Fibroblast of peridontal ligament (primary cell): ENCODE measurements around the gene LGALS3BP.

Experiments
- DNase-seq: peaks from one replicate; pipeline ENCODE4 v3.0.0-alpha.2; 2010; ENCODE audit errors: extremely low read depth

The LGALS3BP gene

GRCh38 chr17:78939615-78940014, 40.1 kb downstream of the LGALS3BP start:
- DNase-seq, result peak; percentile 33

DNA sequence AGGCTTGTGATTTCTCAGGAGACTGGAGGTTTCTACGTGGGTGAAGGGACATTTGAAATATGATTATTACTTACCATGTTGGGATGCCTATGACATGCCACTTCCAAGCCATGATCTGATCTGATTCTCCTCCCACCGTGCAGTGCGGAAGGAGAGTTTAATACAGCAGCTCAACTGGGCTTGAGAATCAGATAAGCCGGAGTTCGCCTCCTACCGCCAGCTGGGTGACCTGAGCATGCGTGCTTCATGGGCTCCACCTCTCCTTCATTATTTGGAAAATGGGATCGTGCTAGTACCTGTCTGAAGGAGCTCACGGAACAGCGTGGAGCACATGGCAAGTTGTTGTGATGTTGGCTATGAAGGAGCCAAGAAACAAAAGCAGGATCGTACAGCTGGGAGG, 42.2 kb downstream of the LGALS3BP start:
- no peak for DNase-seq

DNA sequence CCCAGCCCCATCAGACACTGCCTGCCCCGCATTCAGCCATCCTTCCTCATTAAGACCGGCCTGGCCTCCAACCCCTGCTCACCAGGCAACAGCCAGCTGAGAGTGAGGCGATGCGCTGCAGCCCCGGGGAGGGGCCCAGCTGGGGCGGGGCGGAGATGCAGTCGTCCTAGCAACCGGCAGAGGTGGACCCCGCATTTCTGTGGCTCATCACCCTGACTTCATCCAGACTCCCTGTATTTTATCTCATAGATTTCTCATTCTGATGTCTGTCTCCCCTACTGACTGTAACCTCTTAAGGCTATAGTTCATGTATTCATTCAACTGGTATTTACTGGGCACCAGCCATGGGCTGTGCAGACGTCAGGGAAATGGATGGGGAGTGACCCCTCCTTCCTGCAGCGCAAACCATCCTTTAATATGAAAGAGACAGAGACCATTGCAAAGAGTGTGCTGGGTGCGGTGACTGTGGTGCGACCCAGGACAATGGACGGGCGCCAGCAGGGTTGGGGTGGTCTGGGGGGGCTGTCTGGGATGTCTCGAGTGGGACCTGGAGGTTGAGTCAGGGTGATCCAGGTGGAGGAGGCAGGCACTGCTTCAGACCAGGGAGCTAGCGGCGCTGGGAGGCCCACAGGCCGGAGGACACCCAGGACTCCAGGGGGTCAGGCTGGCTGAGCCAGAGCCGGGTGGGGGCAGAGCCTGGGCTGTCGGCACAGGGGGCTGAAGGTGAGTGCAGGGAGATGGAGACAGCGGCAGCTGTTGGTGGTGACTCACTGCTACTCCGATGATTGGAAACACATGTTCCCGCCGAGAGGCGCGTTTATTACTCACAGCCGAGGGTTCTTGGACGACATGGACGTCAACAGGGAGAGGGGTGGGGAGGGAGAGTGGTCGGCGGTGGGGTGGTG, 44.1 kb downstream of the LGALS3BP start:
- peak; percentile 97 for DNase-seq

GRCh38 chr17:78934681-78935418, 44.9 kb downstream of the LGALS3BP start:
- peak; percentile 30 for DNase-seq

GRCh38 chr17:78933959-78934568, 45.7 kb downstream of the LGALS3BP start:
- peak; percentile 99 for DNase-seq

GRCh38 chr17:78933025-78933958, 46.4 kb downstream of the LGALS3BP start:
- DNase-seq, result peak; percentile 96

DNA sequence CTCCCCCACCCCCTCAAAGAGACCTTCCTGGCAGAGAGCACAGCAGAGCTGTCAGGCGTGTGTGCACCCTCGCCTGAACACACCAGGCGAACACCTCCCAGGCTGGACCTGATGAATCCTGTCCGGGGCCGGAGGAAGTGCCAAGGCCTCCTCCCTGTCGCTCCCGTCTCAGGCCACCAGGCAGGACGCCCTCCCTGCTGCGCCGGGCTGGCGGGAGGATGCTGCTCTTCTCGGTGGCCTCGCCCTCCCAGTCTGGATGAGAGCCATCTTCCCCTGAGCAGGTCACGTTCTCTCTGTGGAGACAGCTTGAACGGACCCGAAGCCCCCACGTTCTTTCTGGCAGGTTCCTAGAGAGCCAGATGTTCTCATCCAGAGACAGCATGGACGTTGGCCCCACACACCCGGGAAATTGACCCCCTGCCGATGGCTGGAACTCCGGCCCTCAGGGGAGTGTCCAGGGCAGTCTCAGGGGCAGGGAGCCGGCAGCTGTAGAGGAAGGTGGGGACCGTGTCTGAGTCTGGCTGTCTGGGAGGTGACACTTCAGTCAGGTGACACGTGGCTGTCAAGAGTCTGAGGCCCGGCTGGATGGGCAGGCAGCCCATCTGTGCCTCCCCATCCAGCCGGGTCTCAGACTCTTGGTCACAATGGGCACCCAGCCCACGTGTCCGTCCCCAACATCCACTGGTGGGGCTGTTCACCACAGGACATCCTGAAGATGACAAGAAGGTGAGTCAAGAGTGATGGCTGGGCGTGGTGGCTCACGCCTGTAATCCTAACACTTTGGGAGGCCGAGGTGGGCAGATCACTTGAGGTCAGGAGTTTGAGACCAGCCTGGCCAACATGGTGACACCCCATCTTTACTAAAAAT, 49.6 kb downstream of the LGALS3BP start:
- DNase-seq, result no peak

GRCh38 chr17:78925662-78926555, 53.8 kb downstream of the LGALS3BP start:
- DNase-seq, result peak; percentile 89

GRCh38 chr17:78925234-78925633, 54.5 kb downstream of the LGALS3BP start, which contains the start of gene TIMP2:
Gene TIMP2, minus strand, starts transcription at chr17:78925387. Its CDS starts 299 bp downstream, at chr17:78925088.
- DNase-seq, result peak; percentile 85

DNA sequence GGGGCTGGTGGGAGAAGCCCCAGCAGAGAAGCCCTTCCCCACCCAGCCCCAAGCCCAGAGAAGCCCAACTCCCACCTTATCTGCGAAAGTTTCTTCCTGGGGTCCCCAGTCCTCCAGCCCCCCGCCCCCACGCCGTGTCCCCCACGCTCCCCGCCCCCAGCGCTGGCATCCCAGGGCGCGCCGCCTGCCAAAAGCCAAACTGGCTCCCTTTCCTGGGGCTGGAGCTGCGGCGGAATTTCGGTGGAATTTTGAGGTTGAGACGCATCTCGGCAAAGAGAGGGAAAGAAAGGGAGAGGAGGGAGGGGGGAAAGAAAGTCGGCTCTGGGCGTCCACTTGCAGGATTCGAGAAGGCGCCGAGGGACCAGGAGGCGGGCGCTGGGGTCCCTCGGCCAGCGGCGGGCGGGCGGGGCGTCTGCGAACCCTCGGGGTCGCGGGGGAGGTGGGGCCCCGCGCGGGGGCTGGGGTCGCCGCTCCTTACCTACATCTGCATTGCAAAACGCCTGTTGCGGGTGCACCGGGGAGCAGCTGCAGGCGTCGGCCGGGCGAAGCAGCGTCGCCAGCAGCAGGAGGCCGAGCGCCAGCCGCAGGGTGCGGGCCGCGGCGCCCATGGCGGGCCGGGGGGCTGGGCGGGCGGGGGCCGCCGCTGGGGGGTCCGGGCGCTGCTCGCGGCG, 55.1 kb downstream of the LGALS3BP start:
- peak; percentile 53 for DNase-seq

- no peak for DNase-seq
Measured at GRCh38 chr17:78923660-78924453, 55.9 kb downstream of the LGALS3BP start.

DNA sequence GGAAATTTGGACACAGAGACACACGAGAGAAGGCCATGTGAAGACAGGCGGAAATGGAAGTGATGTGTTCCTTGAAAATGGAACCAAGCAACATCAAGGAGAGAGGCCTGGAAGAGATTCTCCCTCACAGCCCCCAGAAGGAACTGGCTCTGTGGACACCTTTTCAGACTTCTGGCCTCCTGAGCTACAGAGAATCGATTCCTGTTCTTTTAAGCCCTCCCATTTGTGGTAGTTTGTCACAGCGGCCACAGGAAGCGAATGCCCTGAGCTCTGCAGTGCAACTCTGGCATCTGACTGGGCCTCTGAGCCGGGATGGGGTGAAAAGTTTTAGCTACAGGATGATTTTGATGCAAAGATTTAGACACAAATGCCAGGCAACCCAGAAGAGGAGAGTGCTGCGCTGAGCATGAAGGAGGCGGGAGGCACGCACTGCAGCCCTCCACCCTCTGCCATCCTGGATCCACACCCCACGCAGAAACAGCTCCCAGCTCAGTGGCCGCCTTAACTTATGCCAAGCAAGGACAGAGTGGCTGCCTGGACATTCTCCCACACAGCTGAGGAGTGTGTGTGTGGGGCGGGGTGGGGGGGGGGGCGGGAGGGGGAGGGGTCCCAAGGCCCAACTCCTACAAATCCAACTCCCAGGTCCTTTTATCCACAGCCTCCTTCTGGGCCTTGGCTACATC, 56.8 kb downstream of the LGALS3BP start:
- no peak for DNase-seq

DNA sequence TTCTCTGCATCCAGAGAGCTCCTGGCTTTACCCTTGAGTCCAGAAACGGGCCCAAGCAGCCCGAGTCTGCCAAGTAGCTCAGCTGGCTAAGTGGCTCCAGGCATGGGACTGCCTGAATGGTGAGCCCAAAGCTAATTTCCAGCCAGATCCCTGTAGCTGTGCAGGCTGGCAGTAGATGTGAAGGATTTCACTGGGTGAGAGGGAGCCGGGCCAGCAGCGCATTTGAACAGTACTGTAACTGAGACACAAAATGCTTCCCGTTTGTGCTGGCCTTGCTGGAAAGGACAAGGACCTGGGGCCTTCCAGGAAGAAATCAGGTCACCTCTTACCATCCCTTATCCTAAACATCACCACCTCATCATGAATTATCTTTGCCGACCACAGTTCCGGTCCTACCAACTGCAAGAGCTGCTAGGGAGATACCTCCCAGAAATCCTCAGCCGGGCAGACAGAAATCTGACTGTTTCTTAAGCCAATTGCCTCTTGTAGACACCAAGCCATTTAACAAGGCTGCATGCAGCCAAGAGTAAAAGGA, 58.2 kb downstream of the LGALS3BP start:
- peak; percentile 50 for DNase-seq
